GM18951 (cell line): ENCODE measurements around the gene ATG2A.

Source experiments
- POLR2A ChIP-seq: IDR thresholded peaks from 4 replicates; pipeline ENCODE4 v1.6.1; 2011; ENCODE audit warnings: mild to moderate bottlenecking; ENCODE audit not compliant: insufficient read length, insufficient read depth; ENCODE audit errors: extremely low read depth
- in situ Hi-C: fragments of 300-500 bp; cut with MboI; formaldehyde crosslinking; loops from one replicate; pipeline ENCODE4 v1.12.0; 2022; ENCODE audit warnings: low sequenced_read_pairs, mixed read lengths, inconsistent platforms; ENCODE audit not compliant: unreplicated experiment

The ATG2A gene

GRCh38 chr11:64918017-64918416 lies 1.0 kb upstream of the ATG2A start:
- in situ Hi-C loops, result no loop called here
- TF ChIP-seq POLR2A, result no peak

- in situ Hi-C loops, result no loop called here
- TF ChIP-seq POLR2A, result no peak
Observed at GRCh38 chr11:64917663-64917995, 620 bp upstream of the ATG2A start.

GRCh38 chr11:64916040-64916774 lies 802 bp downstream of the ATG2A start:
- in situ Hi-C loops, result no loop called here
- TF ChIP-seq POLR2A, result no peak

- TF ChIP-seq POLR2A, result no peak
- in situ Hi-C loops, result no loop called here
Observed at GRCh38 chr11:64915376-64915887, 1.6 kb downstream of the ATG2A start.

GRCh38 chr11:64914123-64914522 lies 2.9 kb downstream of the ATG2A start:
- TF ChIP-seq POLR2A, result no peak
- in situ Hi-C loops, result no loop called here

GRCh38 chr11:64913171-64913727 lies 3.8 kb downstream of the ATG2A start:
- no peak for TF ChIP-seq POLR2A

GRCh38 chr11:64911689-64912088 lies 5.3 kb downstream of the ATG2A start:
- in situ Hi-C loops, result no loop called here
- no peak for TF ChIP-seq POLR2A

More at GRCh38 chr11:64913171-64913727, 3.8 kb downstream of the ATG2A start:
- in situ Hi-C loops, result no loop called here

GRCh38 chr11:64911142-64911541 lies 5.9 kb downstream of the ATG2A start:
- no peak for TF ChIP-seq POLR2A
- in situ Hi-C loops, result no loop called here

GRCh38 chr11:64910451-64911093 lies 6.4 kb downstream of the ATG2A start:
- no peak for TF ChIP-seq POLR2A
- in situ Hi-C loops, result no loop called here

- TF ChIP-seq POLR2A, result no peak
- in situ Hi-C loops, result no loop called here
Observed at GRCh38 chr11:64909653-64910343, 7.2 kb downstream of the ATG2A start.

GRCh38 chr11:64908766-64909165 lies 8.2 kb downstream of the ATG2A start:
- TF ChIP-seq POLR2A, result no peak
- in situ Hi-C loops, result no loop called here

GRCh38 chr11:64906314-64906635 lies 10.7 kb downstream of the ATG2A start:
- in situ Hi-C loops, result no loop called here
- TF ChIP-seq POLR2A, result no peak

- in situ Hi-C loops, result no loop called here
- no peak for TF ChIP-seq POLR2A
Observed at GRCh38 chr11:64905516-64906313, 11.3 kb downstream of the ATG2A start.
